Measurements from ENCODE around the gene C17orf78.
"Not testable (repeated sequence)": the region's sequence is repeated elsewhere in the genome, so short reads cannot be mapped to it uniquely, and the experiment has no call there.

- TF ChIP-seq CTCF (conservative IDR thresholded peaks at IDR 0.05 in 1 of 2, IDR thresholded peaks at IDR 0.05 in 1 of 2; ENCODE audit: extremely low read depth in 1 of 2, insufficient read depth in 1 of 2, low read depth in 1 of 2, low read length in 2 of 2); EZH2 (IDR thresholded peaks at IDR 0.05; ENCODE audit: borderline replicate concordance, low read length): not testable (repeated sequence)
Observed at GRCh38 chr17:37408145-37408479, 32.3 kb downstream of the C17orf78 start.

Measured in mammary epithelial cell (primary cell).